Activated T-helper 9 cell treated with anti-CD3 and anti-CD28 coated beads, Interleukin-2, amount 50 U/mL, for 16 hours (primary cell): ENCODE results near the gene MAMDC4.

ENCODE experiments used
- DNase-seq: peaks from one replicate; pipeline ENCODE4 v3.0.0-alpha.2; 2020; ENCODE audit warnings: low read depth

MAMDC4 gene

DNA sequence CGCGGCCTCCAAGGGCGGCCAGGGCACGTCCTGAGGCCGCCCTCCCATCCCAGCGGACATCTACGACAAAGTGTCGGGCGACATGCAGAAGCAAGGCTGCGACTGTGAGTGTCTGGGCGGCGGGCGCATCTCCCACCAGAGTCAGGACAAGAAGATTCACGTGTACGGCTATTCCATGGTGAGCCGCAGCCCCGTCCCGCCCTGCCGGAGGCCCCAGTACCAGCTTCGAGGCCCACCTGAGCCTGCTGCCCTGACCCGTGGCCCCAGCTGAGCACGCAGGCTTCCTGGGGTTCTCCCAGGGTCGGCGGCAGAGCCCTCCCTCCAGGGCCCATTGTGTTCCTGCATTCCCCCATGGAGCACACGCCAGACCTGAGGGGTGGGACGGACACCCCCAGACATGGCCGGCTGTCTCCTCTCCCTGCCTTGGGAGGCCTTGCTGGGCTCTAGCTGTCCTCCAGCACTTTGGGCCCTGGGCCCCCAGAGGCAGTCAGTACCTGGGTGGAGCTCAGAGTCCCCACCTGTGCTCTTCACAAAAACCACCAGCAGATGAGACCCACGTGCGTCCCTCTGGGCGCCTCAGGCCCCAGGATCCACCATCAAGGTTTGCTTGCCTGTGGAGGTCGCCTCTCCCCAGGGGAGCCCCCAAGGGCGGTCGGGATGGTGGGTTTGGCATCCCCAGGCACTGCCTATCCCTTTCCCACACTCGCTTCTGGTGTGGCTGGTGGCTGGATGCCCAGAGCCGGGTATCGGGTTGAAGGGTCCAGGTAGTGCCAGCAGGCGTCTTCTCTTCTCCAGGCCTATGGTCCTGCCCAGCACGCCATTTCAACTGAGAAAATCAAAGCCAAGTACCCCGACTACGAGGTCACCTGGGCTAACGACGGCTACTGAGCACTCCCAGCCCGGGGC, 1.9 kb upstream of the MAMDC4 start:
- no peak for DNase-seq

DNA sequence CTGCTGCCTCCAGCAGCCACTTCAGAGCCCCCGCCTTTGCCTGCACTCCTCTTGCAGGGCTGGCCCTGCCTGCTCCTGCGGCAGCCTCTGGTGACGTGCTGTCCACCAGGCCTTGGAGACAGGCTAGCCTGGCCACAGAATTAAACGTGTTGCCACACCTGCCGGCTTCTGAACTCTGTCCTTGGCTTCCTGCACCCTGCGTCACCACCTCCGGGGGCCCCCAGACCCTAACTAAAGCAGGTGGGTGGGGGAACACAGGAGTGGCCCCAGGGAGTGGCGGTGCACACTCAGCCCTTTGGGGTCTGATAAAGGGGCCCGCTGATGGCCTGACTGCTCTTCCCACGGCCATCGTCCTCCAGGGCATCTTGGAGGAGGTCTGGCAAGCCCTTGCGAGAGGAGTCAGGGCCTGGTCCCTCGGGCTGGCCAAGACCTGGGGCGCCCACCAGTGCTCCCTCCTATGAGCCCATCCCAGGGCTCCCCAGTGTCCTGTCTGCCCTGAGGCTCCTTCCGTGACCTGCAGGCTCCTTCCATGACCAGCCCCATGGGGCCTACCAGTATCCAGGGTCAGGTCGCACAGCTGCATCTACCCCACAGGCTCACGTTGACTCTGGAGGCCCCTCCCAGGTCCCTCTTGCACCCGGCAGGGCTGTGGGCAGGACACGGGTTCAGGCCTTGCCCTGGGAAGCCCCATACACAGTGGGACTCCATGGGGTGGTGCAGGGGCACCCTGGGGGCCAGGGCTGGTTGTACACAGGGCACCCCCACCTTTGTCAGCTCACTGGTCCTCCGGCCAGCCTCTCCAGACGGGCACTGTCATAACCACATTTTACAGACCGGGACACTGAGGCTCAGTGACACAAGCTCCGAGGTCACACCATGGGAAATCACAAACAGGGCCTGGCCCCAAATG, 1.0 kb upstream of the MAMDC4 start:
- DNase-seq: no peak

DNA sequence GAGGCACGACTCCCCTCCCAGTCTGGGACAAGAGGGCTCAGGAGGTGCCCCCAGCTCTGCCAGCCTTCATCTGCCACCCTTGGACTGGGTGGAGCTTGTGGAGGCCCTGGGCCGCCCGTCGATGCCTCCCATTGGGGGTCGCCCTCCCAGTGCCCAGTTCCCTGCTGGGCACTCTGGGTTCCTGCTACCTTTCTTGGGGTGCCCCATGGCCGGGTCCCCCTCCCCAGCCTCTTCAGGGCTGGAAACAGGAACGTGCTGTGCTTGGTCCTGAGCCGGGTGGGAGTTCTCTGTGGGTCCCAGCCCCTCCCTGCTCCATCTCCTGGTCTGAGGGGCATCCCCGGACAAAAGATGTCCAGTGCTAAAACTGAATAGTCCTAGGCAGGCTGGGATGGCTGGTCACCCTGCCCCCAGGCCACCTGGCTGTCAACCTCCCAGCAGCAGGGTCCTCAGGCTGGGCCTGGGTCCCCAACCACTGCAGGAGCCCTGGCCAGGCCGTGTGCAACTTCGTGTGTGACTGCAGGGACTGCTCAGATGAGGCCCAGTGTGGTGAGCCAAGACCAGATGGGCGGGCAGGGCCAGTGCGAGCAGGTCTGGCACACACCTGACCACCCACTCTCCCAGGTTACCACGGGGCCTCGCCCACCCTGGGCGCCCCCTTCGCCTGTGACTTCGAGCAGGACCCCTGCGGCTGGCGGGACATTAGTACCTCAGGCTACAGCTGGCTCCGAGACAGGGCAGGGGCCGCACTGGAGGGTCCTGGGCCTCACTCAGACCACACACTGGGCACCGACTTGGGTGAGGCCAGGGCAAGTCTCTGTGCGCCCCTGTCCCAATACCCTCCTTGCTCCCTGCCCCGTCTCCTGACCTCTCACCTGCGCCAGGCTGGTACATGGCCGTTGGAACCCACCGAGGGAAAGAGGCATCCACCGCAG, 784 bp downstream of the MAMDC4 start:
- no peak for DNase-seq

DNA sequence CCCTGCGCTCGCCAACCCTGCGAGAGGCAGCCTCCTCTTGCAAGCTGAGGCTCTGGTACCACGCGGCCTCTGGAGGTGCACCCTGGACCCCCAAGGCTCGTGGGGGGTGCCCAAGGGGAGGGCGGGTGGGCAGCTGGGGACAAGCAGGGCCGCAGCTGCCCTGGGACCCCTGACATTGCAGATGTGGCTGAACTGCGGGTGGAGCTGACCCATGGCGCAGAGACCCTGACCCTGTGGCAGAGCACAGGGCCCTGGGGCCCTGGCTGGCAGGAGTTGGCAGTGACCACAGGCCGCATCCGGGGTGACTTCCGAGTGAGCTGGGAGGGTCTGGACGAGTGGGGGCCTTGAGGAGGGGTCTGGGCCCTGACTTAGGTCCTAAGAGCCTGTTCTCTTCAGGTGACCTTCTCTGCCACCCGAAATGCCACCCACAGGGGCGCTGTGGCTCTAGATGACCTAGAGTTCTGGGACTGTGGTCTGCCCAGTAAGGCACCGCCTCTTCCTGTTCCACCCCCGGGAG, 1.5 kb downstream of the MAMDC4 start:
- DNase-seq: no peak

DNA sequence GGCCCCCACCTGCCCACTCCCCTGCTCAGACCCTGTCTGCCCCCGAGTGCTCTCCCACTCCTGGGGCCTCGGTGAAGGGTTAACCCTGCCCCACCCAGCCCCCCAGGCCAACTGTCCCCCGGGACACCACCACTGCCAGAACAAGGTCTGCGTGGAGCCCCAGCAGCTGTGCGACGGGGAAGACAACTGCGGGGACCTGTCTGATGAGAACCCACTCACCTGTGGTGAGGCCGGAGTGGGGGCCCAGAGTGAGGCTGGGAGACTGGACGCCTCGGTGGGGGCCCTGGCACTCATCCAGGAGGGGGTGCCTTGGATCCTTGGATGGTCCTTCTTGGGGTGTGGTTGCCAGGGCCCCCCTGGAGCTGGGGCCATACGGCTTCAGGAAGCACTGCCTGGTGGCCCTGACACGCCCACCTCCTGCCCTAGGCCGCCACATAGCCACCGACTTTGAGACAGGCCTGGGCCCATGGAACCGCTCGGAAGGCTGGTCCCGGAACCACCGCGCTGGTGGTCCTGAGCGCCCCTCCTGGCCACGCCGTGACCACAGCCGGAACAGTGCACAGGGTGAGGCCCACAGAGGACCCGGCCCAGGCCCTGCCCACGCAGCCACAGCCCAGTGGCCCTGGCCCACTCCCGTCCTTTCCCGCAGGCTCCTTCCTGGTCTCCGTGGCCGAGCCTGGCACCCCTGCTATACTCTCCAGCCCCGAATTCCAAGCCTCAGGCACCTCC, 2.1 kb downstream of the MAMDC4 start:
- DNase-seq: no peak

- no peak for DNase-seq
Measured at GRCh38 chr9:136854842-136855460, 2.8 kb downstream of the MAMDC4 start.

- no peak for DNase-seq
Measured at GRCh38 chr9:136855461-136856078, 3.4 kb downstream of the MAMDC4 start.

- DNase-seq: no peak
Measured at GRCh38 chr9:136856079-136856476, 3.9 kb downstream of the MAMDC4 start.

GRCh38 chr9:136856541-136857141, 4.5 kb downstream of the MAMDC4 start:
- no peak for DNase-seq

DNA sequence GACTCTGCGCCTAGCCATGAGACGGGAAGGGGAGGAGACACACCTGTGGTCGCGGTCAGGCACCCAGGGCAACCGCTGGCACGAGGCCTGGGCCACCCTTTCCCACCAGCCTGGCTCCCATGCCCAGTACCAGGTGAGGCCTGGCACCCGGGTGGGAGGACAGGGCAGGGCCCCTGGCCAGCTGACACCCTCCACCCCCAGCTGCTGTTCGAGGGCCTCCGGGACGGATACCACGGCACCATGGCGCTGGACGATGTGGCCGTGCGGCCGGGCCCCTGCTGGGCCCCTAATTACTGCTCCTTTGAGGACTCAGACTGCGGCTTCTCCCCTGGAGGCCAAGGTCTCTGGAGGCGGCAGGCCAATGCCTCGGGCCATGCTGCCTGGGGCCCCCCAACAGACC, 5.0 kb downstream of the MAMDC4 start:
- DNase-seq: no peak

- DNase-seq: no peak
Measured at GRCh38 chr9:136857581-136858412, 5.7 kb downstream of the MAMDC4 start.

DNA sequence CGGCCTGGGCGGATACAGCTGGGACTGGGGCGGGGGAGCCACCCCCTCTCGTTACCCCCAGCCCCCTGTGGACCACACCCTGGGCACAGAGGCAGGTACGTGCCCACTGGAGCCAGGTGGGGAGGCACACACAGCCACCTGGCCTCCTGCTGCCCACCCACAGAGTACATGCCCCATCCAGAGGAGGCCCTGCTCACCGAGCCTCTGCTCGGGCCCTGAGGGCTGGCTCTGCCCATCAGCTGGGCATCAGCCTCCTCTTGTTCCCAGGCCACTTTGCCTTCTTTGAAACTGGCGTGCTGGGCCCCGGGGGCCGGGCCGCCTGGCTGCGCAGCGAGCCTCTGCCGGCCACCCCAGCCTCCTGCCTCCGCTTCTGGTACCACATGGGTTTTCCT, 6.3 kb downstream of the MAMDC4 start:
- no peak for DNase-seq

- no peak for DNase-seq
Measured at GRCh38 chr9:136858844-136859757, 7.0 kb downstream of the MAMDC4 start.

DNA sequence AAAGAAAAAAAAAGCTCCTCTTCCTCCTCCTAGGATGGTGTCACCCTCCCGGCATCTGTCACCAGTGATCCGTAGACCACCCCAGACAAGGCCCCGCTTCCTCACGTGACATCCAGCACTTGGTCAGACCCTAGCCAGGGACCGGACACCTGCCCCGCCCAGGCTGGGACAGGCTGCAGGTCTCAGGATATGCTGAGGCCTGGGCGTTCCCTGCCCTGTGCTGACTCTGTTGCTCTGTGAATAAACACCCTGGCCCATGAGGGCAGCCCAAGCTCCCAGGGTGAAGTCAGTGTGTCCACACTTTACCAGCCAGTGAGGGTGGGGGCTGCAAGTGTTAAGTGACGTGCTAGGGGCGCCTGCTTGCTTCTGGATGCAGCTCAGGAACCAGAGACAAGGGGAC, 8.4 kb downstream of the MAMDC4 start:
- DNase-seq: no peak

DNA sequence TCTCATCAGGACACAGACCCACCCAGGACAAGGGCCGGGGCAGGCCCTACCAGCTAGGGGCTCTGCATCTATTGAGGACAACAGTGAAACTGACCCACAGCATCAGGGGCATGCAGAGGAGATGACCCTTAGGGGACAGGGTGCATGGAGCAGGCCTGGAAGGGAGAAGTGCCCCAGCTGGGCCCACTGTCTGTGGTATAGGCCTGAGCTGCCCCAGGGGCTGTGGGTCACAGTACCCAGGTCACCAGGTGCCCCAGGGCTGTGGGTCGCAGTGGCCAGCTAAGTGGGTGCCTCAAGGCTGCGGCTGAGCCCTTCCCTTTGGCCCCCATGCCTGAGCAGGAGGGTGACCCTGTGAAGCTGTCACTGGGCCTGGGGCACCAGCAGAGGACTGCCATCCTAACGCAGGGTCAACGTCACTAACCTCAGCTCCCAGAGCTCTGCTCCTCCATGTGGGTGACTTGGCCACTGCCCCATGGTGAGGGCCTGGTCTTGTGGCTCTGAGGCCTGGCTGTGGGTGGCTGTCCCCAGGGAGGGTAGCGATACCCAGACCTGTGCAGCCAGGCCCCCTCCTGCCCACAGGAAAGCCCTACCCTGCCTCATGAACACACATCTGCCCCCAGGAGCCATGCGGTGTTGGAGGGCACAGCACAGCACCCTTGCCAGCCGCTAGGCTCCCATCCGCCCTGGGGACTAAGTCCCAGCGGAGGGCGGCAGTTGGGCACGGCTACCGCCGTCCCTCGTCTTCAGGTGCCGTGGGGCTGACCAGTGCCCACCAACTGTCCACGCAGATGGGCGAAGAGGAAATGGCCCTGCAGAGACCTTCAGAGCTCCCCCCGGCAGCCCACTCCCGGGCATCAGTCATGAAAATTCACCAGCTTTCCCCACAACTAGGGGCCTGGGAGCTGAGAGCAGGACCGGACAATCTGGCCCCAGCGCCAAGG, 9.1 kb downstream of the MAMDC4 start:
- no peak for DNase-seq

GRCh38 chr9:136861874-136862457, 9.8 kb downstream of the MAMDC4 start:
- no peak for DNase-seq
